OCI-LY7 (cell line): ENCODE data around the gene SIK1. TPM values are rescaled to one million over a fixed set of nuclear protein-coding genes. Genes with fewer than 3 reads are reported as not detected.

Source experiments
- BruUV-seq: library from RNA; stranded (reverse); fragments of 400-500 nt; replicated peaks from 2 replicates; lab custom pipeline; 2021; lab: Mats Ljungman, UMichigan
- CTCF ChIA-PET: fragments of 300-600 bp; sonication (Branson Sonifier 250); formaldehyde crosslinking; loops from one replicate; lab custom pipeline; 2022; ENCODE audit warnings: antibody characterized with exemption; ENCODE audit not compliant: unreplicated experiment; lab: Charles Lee
- POLR2A ChIA-PET: fragments of 300-600 bp; sonication (Branson Sonifier 250); formaldehyde crosslinking; loops from one replicate; lab custom pipeline; 2022; ENCODE audit warnings: antibody characterized with exemption; lab: Charles Lee
- DNase-seq: peaks from one replicate; pipeline ENCODE4 v3.0.0-alpha.2; 2015; ENCODE audit warnings: low spot score
- H2AFZ ChIP-seq: fragments of 200-600 bp; sonication (generic), shearing (Covaris generic); 2 replicates; pipeline ENCODE4 v1.6.1; 2014; ENCODE audit warnings: mild to moderate bottlenecking, antibody characterized with exemption, low read length, moderate library complexity
- H3K27ac ChIP-seq: fragments of 200-600 bp; sonication (generic); 2 replicates; pipeline ENCODE4 v1.5.1; 2014; ENCODE audit warnings: mixed run types, low read depth, mild to moderate bottlenecking, moderate library complexity, low read length, inconsistent platforms; ENCODE audit not compliant: poor library complexity, severe bottlenecking
- H3K36me3 ChIP-seq: fragments of 200-600 bp; sonication (generic); 2 replicates; pipeline ENCODE4 v1.6.1; 2014; ENCODE audit warnings: mild to moderate bottlenecking, antibody characterized with exemption, low read length, moderate library complexity, mixed read lengths; ENCODE audit not compliant: insufficient read depth
- H3K4me1 ChIP-seq: fragments of 200-600 bp; sonication (generic); 2 replicates; pipeline ENCODE4 v1.5.1; 2014; ENCODE audit warnings: mild to moderate bottlenecking, low read length; ENCODE audit not compliant: insufficient read depth, poor library complexity, severe bottlenecking
- H3K4me2 ChIP-seq: fragments of 200-600 bp; sonication (generic); 2 replicates; pipeline ENCODE4 v1.6.1; 2014; ENCODE audit warnings: mild to moderate bottlenecking, low read length
- H3K4me3 ChIP-seq: fragments of 200-600 bp; sonication (generic); 2 replicates; pipeline ENCODE4 v1.5.1; 2014; ENCODE audit warnings: mild to moderate bottlenecking, low read depth, low read length; ENCODE audit not compliant: poor library complexity, severe bottlenecking
- H3K79me2 ChIP-seq: fragments of 200-600 bp; sonication (generic); 2 replicates; pipeline ENCODE4 v1.6.1; 2016; ENCODE audit warnings: low read depth, mild to moderate bottlenecking, low read length, moderate library complexity, mixed read lengths; ENCODE audit not compliant: insufficient read depth
- H3K9me2 ChIP-seq: fragments of 200-600 bp; sonication (generic); 2 replicates; pipeline ENCODE4 v1.6.1; 2016; ENCODE audit warnings: mild to moderate bottlenecking, low read length, mixed read lengths; ENCODE audit not compliant: insufficient read depth
- H3K9me3 ChIP-seq: fragments of 200-600 bp; sonication (generic); 2 replicates; pipeline ENCODE4 v1.6.1; 2014; ENCODE audit warnings: mild to moderate bottlenecking, mixed run types, low read length, mixed read lengths
- H4K20me1 ChIP-seq: fragments of 200-600 bp; sonication (generic); 2 replicates; pipeline ENCODE4 v1.6.1; 2014; ENCODE audit warnings: mild to moderate bottlenecking, antibody characterized with exemption, low read length, moderate library complexity, mixed read lengths; ENCODE audit not compliant: insufficient read depth
- CTCF ChIP-seq: fragments of 200-600 bp; sonication (generic); conservative IDR thresholded peaks from 2 replicates; pipeline ENCODE4 v1.5.1; 2014; ENCODE audit warnings: mild to moderate bottlenecking, antibody characterized with exemption, low read length, moderate library complexity, mixed read lengths
- EZH2phosphoT487 ChIP-seq: fragments of 200-600 bp; sonication (generic); IDR thresholded peaks from 2 replicates; pipeline ENCODE4 v1.6.1; 2018; ENCODE audit warnings: low read depth, borderline replicate concordance, mild to moderate bottlenecking, mixed run types, antibody characterized with exemption, low read length, moderate library complexity, mixed read lengths
- intact Hi-C: fragments of 100-400 bp; cut with micrococcal nuclease; formaldehyde crosslinking; loops from one replicate; pipeline ENCODE4 v1.10.0; 2022; ENCODE audit not compliant: unreplicated experiment
- total RNA-seq, 2 experiments: library from RNA; depleted of rRNA in 1 of 2; stranded (reverse); fragments of >200 nt in 1 of 2; shearing (Covaris generic) in 1 of 2; gene quantifications; 2 replicates each; pipeline ENCODE4 v1.2.3, GENCODE V29; 2014 to 2022

Gene SIK1
- total RNA-seq, 2 experiments from 2014 or later = 0.41 to 4.6 TPM

GRCh38 chr21:43376478-43376882, 50.5 kb downstream of the SIK1 start:
- intact Hi-C loops = no loop called here
- Histone ChIP-seq H3K27ac (no peak overlapping the region), H3K9me3 (no peaks in the 10 kb centered on the region), H3K4me1 (no peaks in the 10 kb centered on the region), H2AFZ (no peak overlapping the region), H3K9me2 (no peaks in the 10 kb centered on the region), H3K4me3 (no peak overlapping the region), H4K20me1 (no peaks in the 10 kb centered on the region), H3K36me3 (no peaks in the 10 kb centered on the region), H3K79me2 (no peaks in the 10 kb centered on the region), H3K4me2 (no peak overlapping the region)
- ChIA-PET CTCF (no interaction called here), POLR2A (interaction anchor here (0.9 kb wide), 1 partner anchor 23 kb away, joined by 3 read pairs; no protein-coding TSS in a partner anchor)
- no TSS peak for BruUV-seq
- DNase-seq = no peak
- TF ChIP-seq EZH2phosphoT487 (no peak), CTCF (no peak)

- H4K20me1 ChIP-seq = no peaks in the 10 kb centered on the region
- intact Hi-C loops = no loop called here
- POLR2A ChIA-PET = interaction anchor here (0.9 kb wide), 1 partner anchor 23 kb away, joined by 3 read pairs; no protein-coding TSS in a partner anchor
- no peak overlapping the region for H2AFZ ChIP-seq
- no peaks in the 10 kb centered on the region for H3K9me2 ChIP-seq
- H3K4me1 ChIP-seq = no peaks in the 10 kb centered on the region
- TF ChIP-seq EZH2phosphoT487 = no peak
- TF ChIP-seq CTCF = no peak
- CTCF ChIA-PET = no interaction called here
- no peak for DNase-seq
- BruUV-seq = no TSS peak
- H3K36me3 ChIP-seq = no peaks in the 10 kb centered on the region
- H3K27ac ChIP-seq = no peak overlapping the region
- H3K4me2 ChIP-seq = no peak overlapping the region
- no peak overlapping the region for H3K4me3 ChIP-seq
- no peaks in the 10 kb centered on the region for H3K9me3 ChIP-seq
- H3K79me2 ChIP-seq = no peaks in the 10 kb centered on the region
These were observed 51.0 kb downstream of the SIK1 start for GRCh38 chr21:43375837-43376477.
